MCF 10A (cell line): ENCODE data around the gene OR2T3. TPM values are rescaled to one million over a fixed set of nuclear protein-coding genes. Genes with fewer than 3 reads are reported as not detected.
"Not testable (repeated sequence)": the region's sequence is repeated elsewhere in the genome, so short reads cannot be mapped to it uniquely, and the experiment has no call there.

Source experiments
- BruUV-seq: library from RNA; stranded (reverse); fragments of 400-500 nt; replicated peaks from 2 replicates; lab custom pipeline; 2021; lab: Mats Ljungman, UMichigan
- CTCF ChIA-PET: fragments of 300-600 bp; sonication (Branson Sonifier 250); formaldehyde crosslinking; extraction: SDS; loops from one replicate; lab custom pipeline; 2021; ENCODE audit warnings: antibody characterized with exemption, inconsistent platforms; lab: Yijun Ruan, JAX
- POLR2A ChIA-PET: fragments of 300-600, 350-650 bp; sonication (Branson Sonifier 250); formaldehyde crosslinking; extraction: SDS; loops from one replicate; lab custom pipeline; 2020; ENCODE audit warnings: antibody characterized with exemption, inconsistent platforms; lab: Yijun Ruan, JAX
- DNase-seq: peaks from one replicate; pipeline ENCODE4 v3.0.0-alpha.2; 2018; ENCODE audit not compliant: unreplicated experiment
- H3K27ac Mint-ChIP-seq: one replicate; pipeline ENCODE4 v1.8.0; 2022; ENCODE audit warnings: mild to moderate bottlenecking, low read depth, mixed read lengths; ENCODE audit not compliant: unreplicated experiment
- H3K27me3 Mint-ChIP-seq: one replicate; pipeline ENCODE4 v1.8.0; 2022; ENCODE audit warnings: mixed read lengths; ENCODE audit not compliant: insufficient read depth, unreplicated experiment
- H3K36me3 Mint-ChIP-seq: one replicate; pipeline ENCODE4 v1.8.0; 2022; ENCODE audit warnings: mild to moderate bottlenecking, moderate library complexity, mixed read lengths; ENCODE audit not compliant: insufficient read depth, unreplicated experiment
- H3K4me1 Mint-ChIP-seq: one replicate; pipeline ENCODE4 v1.8.0; 2022; ENCODE audit warnings: mixed read lengths; ENCODE audit not compliant: insufficient read depth, unreplicated experiment
- H3K4me3 Mint-ChIP-seq: one replicate; pipeline ENCODE4 v1.8.0; 2022; ENCODE audit warnings: mild to moderate bottlenecking, moderate library complexity, mixed read lengths; ENCODE audit not compliant: unreplicated experiment
- H3K9me3 Mint-ChIP-seq: one replicate; pipeline ENCODE4 v1.8.0; 2022; ENCODE audit warnings: mixed read lengths; ENCODE audit not compliant: unreplicated experiment
- CTCF ChIP-seq: fragments of 200-600 bp; IDR thresholded peaks from one replicate; pipeline ENCODE4 v1.8.0; 2022; ENCODE audit warnings: antibody characterized with exemption, mild to moderate bottlenecking; ENCODE audit not compliant: unreplicated experiment
- intact Hi-C: fragments of 100-400 bp; cut with micrococcal nuclease; formaldehyde crosslinking; loops from 2 replicates; pipeline ENCODE4 v1.14.1; 2022
- total RNA-seq: library from RNA; stranded (reverse); gene quantifications from 2 replicates; pipeline ENCODE4 v1.2.3, GENCODE V29; 2022

The OR2T3 gene
- total RNA-seq, 1 experiment from 2014 or later, result not detected

DNA sequence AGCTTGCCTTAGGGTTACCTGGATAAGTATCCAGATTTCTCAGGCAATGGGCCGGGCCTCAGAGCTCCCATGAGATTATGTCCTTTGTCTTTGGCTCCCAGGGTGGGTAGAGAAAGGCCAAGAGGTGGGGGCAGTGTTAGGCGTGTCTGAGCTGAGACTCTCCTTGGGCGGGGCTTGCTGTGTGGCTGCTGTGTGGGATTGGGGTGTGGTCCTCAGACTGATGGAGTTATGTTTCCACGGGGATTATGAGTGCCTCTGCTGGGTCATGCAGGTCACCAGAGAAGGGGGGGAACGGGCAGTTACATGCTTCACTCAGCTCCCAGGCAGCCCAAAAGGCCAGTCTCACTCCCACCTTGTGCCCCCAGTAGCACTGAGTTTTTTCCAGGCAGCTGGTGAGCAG is 23.5 kb downstream of the OR2T3 start:
- H3K4me1 Mint-ChIP-seq, BruUV-seq, intact Hi-C loops, H3K9me3 Mint-ChIP-seq, CTCF ChIA-PET, H3K27ac Mint-ChIP-seq, H3K4me3 Mint-ChIP-seq, H3K36me3 Mint-ChIP-seq, POLR2A ChIA-PET, DNase-seq: not testable (repeated sequence)
- H3K27me3 Mint-ChIP-seq, result peaks cover 15% of the 10 kb centered on the region

DNA sequence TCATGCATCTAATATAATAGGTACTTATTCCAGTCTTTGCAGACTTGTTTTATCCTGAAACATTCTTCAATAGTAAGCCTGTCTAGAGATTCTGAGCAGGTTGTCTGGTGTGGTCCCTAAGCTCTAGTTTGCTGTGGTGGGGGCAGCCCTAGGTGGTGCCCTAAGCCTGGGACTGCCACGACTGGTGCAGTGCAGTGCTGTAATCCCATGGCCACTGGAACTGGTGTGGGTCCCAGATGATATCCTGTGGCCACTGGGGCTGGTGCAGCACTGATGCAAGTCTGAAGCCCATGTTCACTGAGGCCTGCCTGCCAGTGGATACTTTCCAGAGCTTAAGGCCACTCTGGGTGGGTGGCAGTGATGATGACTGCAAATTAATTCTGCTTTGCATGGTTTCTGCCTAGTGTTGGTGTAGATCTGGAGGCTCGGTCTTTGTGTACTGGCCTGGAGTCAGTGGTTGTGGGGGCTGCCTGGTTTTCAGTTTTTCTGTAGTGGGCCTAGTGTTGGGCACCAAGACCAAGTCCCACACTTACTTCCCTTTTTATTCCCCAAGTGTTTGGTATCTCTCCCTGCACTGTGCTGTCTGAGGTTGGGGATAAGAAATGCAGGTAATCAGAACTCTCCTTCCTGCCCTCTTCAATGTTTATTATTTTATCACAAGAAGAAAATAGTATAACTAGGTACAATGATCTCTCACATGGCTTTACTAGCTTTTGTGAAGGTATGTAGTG is 27.3 kb downstream of the OR2T3 start:
- H3K4me1 Mint-ChIP-seq, DNase-seq, CTCF ChIA-PET, intact Hi-C loops, H3K36me3 Mint-ChIP-seq, POLR2A ChIA-PET, H3K27ac Mint-ChIP-seq, BruUV-seq, H3K9me3 Mint-ChIP-seq, H3K4me3 Mint-ChIP-seq: not testable (repeated sequence)
- peaks cover 16% of the 10 kb centered on the region for H3K27me3 Mint-ChIP-seq

- H3K9me3 Mint-ChIP-seq, intact Hi-C loops, H3K27me3 Mint-ChIP-seq, H3K4me1 Mint-ChIP-seq, BruUV-seq, H3K27ac Mint-ChIP-seq, POLR2A ChIA-PET, H3K4me3 Mint-ChIP-seq, CTCF ChIA-PET, DNase-seq, H3K36me3 Mint-ChIP-seq: not testable (repeated sequence)
Measured at GRCh38 chr1:248507773-248508172, 34.6 kb downstream of the OR2T3 start, which contains the start of gene OR2G6. Gene OR2G6 (plus strand): TSS chr1:248508073. CDS start chr1:248521647, 13,574 bp downstream.

DNA sequence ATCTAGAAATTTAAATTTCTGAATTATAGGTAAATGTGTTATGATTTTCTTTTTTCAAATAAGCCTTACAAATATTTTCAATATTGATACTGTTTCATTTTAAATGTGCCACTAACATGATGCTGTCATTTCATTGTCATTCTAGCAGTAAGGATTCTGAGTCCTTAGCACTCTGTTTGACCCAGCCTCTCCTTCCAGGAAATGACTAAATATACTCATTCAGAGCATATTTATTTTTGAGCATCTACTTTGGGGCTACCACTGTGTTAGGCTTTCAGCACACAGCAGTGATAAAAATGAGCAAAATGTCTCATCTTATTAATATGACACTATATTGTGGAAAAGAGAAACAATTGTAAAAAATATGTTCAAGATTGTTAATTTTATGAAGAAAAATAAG is 37.1 kb downstream of the OR2T3 start:
- H3K4me3 Mint-ChIP-seq, H3K27me3 Mint-ChIP-seq, CTCF ChIA-PET, H3K27ac Mint-ChIP-seq, DNase-seq, intact Hi-C loops, H3K36me3 Mint-ChIP-seq, BruUV-seq, POLR2A ChIA-PET, H3K9me3 Mint-ChIP-seq, H3K4me1 Mint-ChIP-seq: not testable (repeated sequence)

DNA sequence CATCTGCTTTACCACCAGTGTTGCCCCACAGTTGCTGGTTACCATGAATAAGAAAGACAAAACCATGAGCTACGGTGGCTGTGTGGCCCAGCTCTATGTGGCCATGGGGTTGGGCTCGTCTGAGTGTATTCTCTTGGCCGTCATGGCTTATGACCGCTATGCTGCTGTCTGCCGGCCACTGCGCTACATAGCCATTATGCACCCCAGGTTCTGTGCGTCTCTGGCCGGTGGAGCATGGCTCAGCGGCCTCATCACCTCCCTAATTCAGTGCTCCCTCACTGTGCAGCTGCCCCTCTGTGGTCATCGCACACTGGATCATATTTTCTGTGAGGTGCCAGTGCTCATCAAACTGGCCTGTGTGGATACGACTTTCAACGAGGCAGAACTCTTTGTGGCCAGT is 48.7 kb downstream of the OR2T3 start:
- no peak overlapping the region for H3K4me3 Mint-ChIP-seq
- TF ChIP-seq CTCF, result no peak
- no peaks in the 10 kb centered on the region for H3K36me3 Mint-ChIP-seq
- H3K4me1 Mint-ChIP-seq, result no peaks in the 10 kb centered on the region
- ChIA-PET CTCF (no interaction called here), POLR2A (no interaction called here)
- DNase-seq, result no peak
- no peak overlapping the region for H3K27ac Mint-ChIP-seq
- peaks cover 10% of the 10 kb centered on the region for H3K9me3 Mint-ChIP-seq
- no TSS peak for BruUV-seq
- peaks cover 39% of the 10 kb centered on the region for H3K27me3 Mint-ChIP-seq
- intact Hi-C loops, result no loop called here

Other genes with a start within 250 kb of the OR2T3 start
- not detected in 2 replicates for gene OR2M4, start 241.9 kb upstream of the OR2T3 start, total RNA-seq
- gene OR2T33, start 195.4 kb upstream of the OR2T3 start, total RNA-seq, result not detected in 2 replicates
- gene OR2T12, start 169.9 kb upstream of the OR2T3 start, total RNA-seq, result not detected in 2 replicates
- gene OR2M7, start 148.8 kb upstream of the OR2T3 start, total RNA-seq, result not detected in 2 replicates
- not detected in 2 replicates for gene OR14C36, start 124.6 kb upstream of the OR2T3 start, total RNA-seq
- gene OR2T4, start 111.7 kb upstream of the OR2T3 start, total RNA-seq, result not detected in 2 replicates
- gene OR2T6, start 97.6 kb upstream of the OR2T3 start, total RNA-seq, result not detected in 2 replicates
- gene OR2T1, start 70.3 kb upstream of the OR2T3 start, total RNA-seq, result not detected in 2 replicates
- not detected in 2 replicates for gene OR2T2, start 27.7 kb upstream of the OR2T3 start, total RNA-seq
- gene OR2T5, start 15.2 kb downstream of the OR2T3 start, total RNA-seq, result not detected in 2 replicates
- not detected in 2 replicates for gene OR2G6, start 34.7 kb downstream of the OR2T3 start, total RNA-seq
- gene OR2T29, start 89.4 kb downstream of the OR2T3 start, total RNA-seq, result not detected in 2 replicates
- not detected in 2 replicates for gene OR2T34, start 101.4 kb downstream of the OR2T3 start, total RNA-seq
- gene OR2T10, start 124.3 kb downstream of the OR2T3 start, total RNA-seq, result not detected in 2 replicates
- not detected in 2 replicates for gene OR2T11, start 161.7 kb downstream of the OR2T3 start, total RNA-seq
- not detected in 2 replicates for gene OR2T35, start 171.9 kb downstream of the OR2T3 start, total RNA-seq
- not detected in 2 replicates for gene OR2T27, start 182.2 kb downstream of the OR2T3 start, total RNA-seq
- not detected in 2 replicates for gene OR14I1, start 229.4 kb downstream of the OR2T3 start, total RNA-seq